Caco-2 (cell line): ENCODE measurements around the gene TBX10. TPM values are rescaled to one million over a fixed set of nuclear protein-coding genes. Genes with fewer than 3 reads are reported as not detected.
A peak's percentile ranks its signal among the peaks of the same experiment; 100 is the strongest.
"Not testable (repeated sequence)": the region's sequence is repeated elsewhere in the genome, so short reads cannot be mapped to it uniquely, and the experiment has no call there.

ENCODE experiments used
- Bru-seq: library from RNA; stranded (reverse); fragments of 400-500 nt; gene quantifications from one replicate; lab custom pipeline; 2021; lab: Mats Ljungman, UMichigan
- BruChase-seq, 2 experiments: library from RNA; stranded (reverse); fragments of 400-500 nt; gene quantifications; one replicate each; lab custom pipeline; 2021; lab: Mats Ljungman, UMichigan
- BruUV-seq: library from RNA; stranded (reverse); fragments of 400-500 nt; replicated peaks from 2 replicates; lab custom pipeline; 2021; lab: Mats Ljungman, UMichigan
- CTCF ChIA-PET: fragments of 300-600 bp; sonication (Branson Sonifier 250); formaldehyde crosslinking; loops from one replicate; lab custom pipeline; 2022; ENCODE audit warnings: antibody characterized with exemption; lab: Charles Lee
- POLR2A ChIA-PET: fragments of 300-600 bp; sonication (Branson Sonifier 250); formaldehyde crosslinking; loops from one replicate; lab custom pipeline; 2022; ENCODE audit warnings: antibody characterized with exemption; lab: Charles Lee
- DNase-seq, 2 experiments: peaks; one replicate each; pipeline versions ENCODE4 v3.0.0 to v3.0.0-alpha.2; 2020 to 2022
- H3K27me3 ChIP-seq: replicated peaks from 2 replicates; pipeline ENCODE4 v1.6.0; 2011; ENCODE audit warnings: low read length; ENCODE audit not compliant: control insufficient read depth, insufficient read depth
- H3K36me3 ChIP-seq: 2 replicates; pipeline ENCODE4 v1.5.1; 2011; ENCODE audit warnings: low read length; ENCODE audit not compliant: control insufficient read depth, insufficient read depth
- H3K4me1 ChIP-seq: fragments of 250-450 bp; sonication (Bioruptor Pico); 2 replicates; pipeline ENCODE4 v1.5.1; 2020; ENCODE audit warnings: mild to moderate bottlenecking
- H3K4me3 ChIP-seq: 2 replicates; pipeline ENCODE4 v1.5.1; 2011; ENCODE audit warnings: low read depth, mild to moderate bottlenecking, control low read depth, low read length
- H3K9me3 ChIP-seq: fragments of 250-450 bp; sonication (Bioruptor Pico); 2 replicates; pipeline ENCODE4 v1.5.1; 2020; ENCODE audit warnings: mild to moderate bottlenecking, moderate library complexity
- H3K27ac Mint-ChIP-seq: one replicate; pipeline ENCODE4 v1.8.0; 2022; ENCODE audit warnings: mixed read lengths; ENCODE audit not compliant: unreplicated experiment
- H3K27me3 Mint-ChIP-seq: one replicate; pipeline ENCODE4 v1.8.0; 2022; ENCODE audit warnings: mixed read lengths; ENCODE audit not compliant: insufficient read depth, unreplicated experiment
- H3K36me3 Mint-ChIP-seq: one replicate; pipeline ENCODE4 v1.8.0; 2022; ENCODE audit warnings: mild to moderate bottlenecking, mixed read lengths; ENCODE audit not compliant: insufficient read depth, unreplicated experiment
- H3K4me1 Mint-ChIP-seq: one replicate; pipeline ENCODE4 v1.8.0; 2022; ENCODE audit warnings: low read depth, mixed read lengths; ENCODE audit not compliant: unreplicated experiment
- H3K4me3 Mint-ChIP-seq: one replicate; pipeline ENCODE4 v1.8.0; 2022; ENCODE audit warnings: mild to moderate bottlenecking, moderate library complexity, mixed read lengths; ENCODE audit not compliant: unreplicated experiment
- H3K9me3 Mint-ChIP-seq: one replicate; pipeline ENCODE4 v1.8.0; 2022; ENCODE audit warnings: mixed read lengths; ENCODE audit not compliant: unreplicated experiment
- CTCF ChIP-seq, 2 experiments: fragments of 200-600 bp in 1 of 2; IDR thresholded peaks; 1 replicate in 1 of 2; 2 replicates in 1 of 2; pipeline versions ENCODE4 v1.5.1 to v1.8.0; 2011 to 2022; ENCODE audit warnings: antibody characterized with exemption in 1 of 2, control low read depth in 1 of 2, inconsistent platforms in 1 of 2, low read depth in 1 of 2, low read length in 1 of 2, mild to moderate bottlenecking in 1 of 2, moderate library complexity in 1 of 2; ENCODE audit not compliant: insufficient read depth in 1 of 2, severe bottlenecking in 1 of 2, unreplicated experiment in 1 of 2
- intact Hi-C: fragments of 100-400 bp; cut with micrococcal nuclease; formaldehyde crosslinking; loops from one replicate; pipeline ENCODE4 v1.10.0; 2022; ENCODE audit not compliant: unreplicated experiment
- long read RNA-seq: library from polyadenylated mRNA; stranded (forward); transcript quantifications from one replicate; pipeline ENCODE4 v2.0.0, GENCODE V29; 2022
- total RNA-seq: library from RNA; stranded (reverse); gene quantifications from 2 replicates; pipeline ENCODE4 v1.2.3, GENCODE V29; 2022

Gene TBX10
- total RNA-seq (not detected in 2 replicates), Bru-seq, nascent RNA (not detected), BruChase-seq, experiment 1, labeled RNA remaining after a 2-hour chase (not detected), BruChase-seq, experiment 2, labeled RNA remaining after a 6-hour chase (not detected)
- long read RNA-seq, partial matches to known transcripts, result 0 of 2 reads
- long read RNA-seq, other reads (novel, unspliced or antisense), result 2 of 2 reads

GRCh38 chr11:67639438-67639859 lies at the start of gene TBX10:
TSS of gene TBX10 (minus strand) at chr11:67639763. CDS start at chr11:67639472, 291 bp downstream.
- TF ChIP-seq CTCF (IDR thresholded peaks at IDR 0.05; ENCODE audit: insufficient read depth in 1 of 2, low read depth in 1 of 2, low read length in 1 of 2, severe bottlenecking in 1 of 2, unreplicated experiment in 1 of 2), result no peak
- POLR2A ChIA-PET, result no interaction called here

GRCh38 chr11:67689178-67689577 lies 49.6 kb upstream of the TBX10 start:
- Mint-ChIP-seq H3K36me3 (no peaks in the 10 kb centered on the region), H3K9me3 (no peaks in the 10 kb centered on the region), H3K27ac (no peak overlapping the region), H3K4me3 (no peak overlapping the region), H3K4me1 (no peaks in the 10 kb centered on the region), H3K27me3 (no peaks in the 10 kb centered on the region)
- CTCF ChIA-PET, result no interaction called here
- no peak overlapping the region for H3K4me3 ChIP-seq
- POLR2A ChIA-PET, result no interaction called here
- no peaks in the 10 kb centered on the region for H3K27me3 ChIP-seq
- no TSS peak for BruUV-seq
- H3K9me3 ChIP-seq, result no peaks in the 10 kb centered on the region
- peaks cover 7% of the 10 kb centered on the region; the same call in 1 of the 2 replicates for H3K4me1 ChIP-seq
- intact Hi-C loops, result no loop called here
- TF ChIP-seq CTCF (IDR thresholded peaks at IDR 0.05; ENCODE audit: insufficient read depth in 1 of 2, low read depth in 1 of 2, low read length in 1 of 2, severe bottlenecking in 1 of 2, unreplicated experiment in 1 of 2), result no peak
- no peaks in the 10 kb centered on the region for H3K36me3 ChIP-seq
- no peak for DNase-seq

More at GRCh38 chr11:67639438-67639859, at the start of gene TBX10:
- BruUV-seq, result no TSS peak
- H3K4me3 ChIP-seq, result no peak within 1 kb of the TSS
- no peaks in the 10 kb centered on the region for H3K36me3 ChIP-seq
- H3K4me1 ChIP-seq, result 0 out of 2 replicates have a peak, but pooled peaks cover 3% of the 10 kb centered on the region
- intact Hi-C loops, result no loop called here
- H3K9me3 ChIP-seq, result peaks cover 8% of the 10 kb centered on the region; the same call in 1 of the 2 replicates
- H3K27me3 Mint-ChIP-seq, result no peaks in the 10 kb centered on the region
- H3K36me3 Mint-ChIP-seq, result no peaks in the 10 kb centered on the region
- H3K4me1 Mint-ChIP-seq, result no peaks in the 10 kb centered on the region
- no peak within 1 kb of the TSS for H3K4me3 Mint-ChIP-seq
- H3K27me3 ChIP-seq, result no peaks in the 10 kb centered on the region
- no peak within 1 kb of the TSS for H3K27ac Mint-ChIP-seq
- peak in 1 of 2 experiments; percentile 44 for DNase-seq
- CTCF ChIA-PET, result interaction anchor here (0.5 to 2.8 kb wide), 4 partner anchors 9 to 299 kb away, joined by 3 to 18 read pairs (median 6); partner anchors contain the start of gene NUDT8
- no peaks in the 10 kb centered on the region for H3K9me3 Mint-ChIP-seq

- ChIA-PET CTCF (interaction anchor here (0.7 kb wide), 1 partner anchor 63 kb away, joined by 8 read pairs; no protein-coding TSS in a partner anchor), POLR2A (no interaction called here)
- Mint-ChIP-seq H3K27ac (no peak overlapping the region), H3K36me3 (no peaks in the 10 kb centered on the region), H3K4me3 (no peak overlapping the region), H3K4me1 (peaks cover 7% of the 10 kb centered on the region), H3K27me3 (no peaks in the 10 kb centered on the region), H3K9me3 (no peaks in the 10 kb centered on the region)
- intact Hi-C loops, result no loop called here
- no TSS peak for BruUV-seq
- no peaks in the 10 kb centered on the region for H3K9me3 ChIP-seq
- H3K36me3 ChIP-seq, result no peaks in the 10 kb centered on the region
- TF ChIP-seq CTCF (IDR thresholded peaks at IDR 0.05; ENCODE audit: insufficient read depth in 1 of 2, low read depth in 1 of 2, low read length in 1 of 2, severe bottlenecking in 1 of 2, unreplicated experiment in 1 of 2), result no peak
- no peaks in the 10 kb centered on the region for H3K27me3 ChIP-seq
- no peak overlapping the region for H3K4me3 ChIP-seq
- peaks cover 11% of the 10 kb centered on the region for H3K4me1 ChIP-seq
- no peak for DNase-seq
Observed at GRCh38 chr11:67687986-67688385, 48.4 kb upstream of the TBX10 start.

GRCh38 chr11:67685641-67686332 lies 46.2 kb upstream of the TBX10 start:
- H3K36me3 Mint-ChIP-seq, H3K4me3 ChIP-seq, DNase-seq, H3K9me3 Mint-ChIP-seq, POLR2A ChIA-PET, H3K27me3 Mint-ChIP-seq, H3K27me3 ChIP-seq, H3K36me3 ChIP-seq, intact Hi-C loops, H3K4me3 Mint-ChIP-seq, BruUV-seq, H3K9me3 ChIP-seq, H3K27ac Mint-ChIP-seq: not testable (repeated sequence)
- CTCF ChIA-PET, result interaction anchor here (0.8 kb wide), 2 partner anchors 56 to 93 kb away, joined by 3 to 8 read pairs; partner anchors contain the start of gene NUDT8
- peaks cover 23% of the 10 kb centered on the region for H3K4me1 Mint-ChIP-seq
- peaks cover 26% of the 10 kb centered on the region for H3K4me1 ChIP-seq
